ENCODE data around the gene CDC42BPG. TPM values are rescaled to one million over a fixed set of nuclear protein-coding genes. Genes with fewer than 3 reads are reported as not detected.

The CDC42BPG gene
- total and polyA plus RNA-seq, 8 donors: 6.8 to 25.9 (median 9.0) TPM

DNA sequence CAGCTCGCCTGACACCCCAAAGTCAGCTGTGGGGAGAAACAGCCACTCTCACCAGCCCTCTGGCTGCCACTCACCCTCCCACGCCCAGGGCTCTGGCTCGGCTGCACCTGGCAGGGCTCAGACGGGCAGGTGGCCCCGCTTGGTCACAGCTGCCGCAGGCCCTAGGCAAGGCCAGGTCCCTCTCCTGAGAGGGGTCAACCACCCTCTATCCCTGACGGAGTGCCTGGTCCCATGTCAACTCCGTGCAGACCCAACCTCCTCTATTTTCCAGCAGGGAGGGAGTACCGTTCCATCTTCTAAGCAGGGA is 43.3 kb downstream of the CDC42BPG start:
- no peak for ATAC-seq
- peak overlapping the region; percentile 56 to 80 for H3K27ac ChIP-seq

DNA sequence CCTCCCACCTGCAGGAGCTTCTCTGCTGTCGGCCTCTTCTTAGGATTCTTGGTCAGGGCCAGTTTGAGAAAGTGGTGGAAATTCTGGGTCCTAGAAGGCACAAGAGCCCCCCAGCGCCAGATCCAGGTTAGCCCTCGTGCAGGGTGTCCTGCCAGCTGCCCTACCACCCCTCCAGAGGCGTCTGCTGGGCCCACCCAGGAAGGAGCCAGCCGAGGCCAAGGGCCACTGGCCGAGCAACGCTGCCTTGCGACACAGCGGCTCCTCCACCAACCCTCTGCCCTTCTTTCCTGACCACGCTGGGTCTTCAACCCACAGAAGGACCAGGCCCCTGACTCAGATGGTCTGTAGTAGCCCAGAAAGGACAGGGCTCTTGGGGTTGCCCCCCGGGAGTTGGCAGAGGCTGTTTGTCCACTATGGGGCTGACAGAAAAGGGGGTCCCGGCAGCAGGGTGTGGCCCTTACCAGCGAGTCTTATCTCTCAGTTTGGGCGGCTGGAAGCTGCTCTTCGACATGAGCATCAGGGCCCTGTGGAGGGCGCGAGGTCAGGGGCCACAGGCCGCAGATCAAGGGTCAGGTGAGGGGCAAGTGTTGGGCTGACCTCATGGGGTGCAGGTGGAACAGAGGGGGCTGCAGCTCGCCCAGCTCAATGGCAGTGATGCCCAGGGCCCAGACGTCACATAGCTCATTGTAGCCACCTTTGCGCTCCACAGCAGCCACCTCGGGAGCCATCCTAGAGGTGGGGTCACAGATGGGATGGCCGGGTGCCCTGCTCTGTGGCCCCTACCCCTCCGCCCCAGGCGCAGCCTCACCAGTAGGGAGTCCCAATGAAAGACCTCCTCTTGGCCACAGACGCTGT is 43.9 kb downstream of the CDC42BPG start:
- TF ChIP-seq, protein P1, sequence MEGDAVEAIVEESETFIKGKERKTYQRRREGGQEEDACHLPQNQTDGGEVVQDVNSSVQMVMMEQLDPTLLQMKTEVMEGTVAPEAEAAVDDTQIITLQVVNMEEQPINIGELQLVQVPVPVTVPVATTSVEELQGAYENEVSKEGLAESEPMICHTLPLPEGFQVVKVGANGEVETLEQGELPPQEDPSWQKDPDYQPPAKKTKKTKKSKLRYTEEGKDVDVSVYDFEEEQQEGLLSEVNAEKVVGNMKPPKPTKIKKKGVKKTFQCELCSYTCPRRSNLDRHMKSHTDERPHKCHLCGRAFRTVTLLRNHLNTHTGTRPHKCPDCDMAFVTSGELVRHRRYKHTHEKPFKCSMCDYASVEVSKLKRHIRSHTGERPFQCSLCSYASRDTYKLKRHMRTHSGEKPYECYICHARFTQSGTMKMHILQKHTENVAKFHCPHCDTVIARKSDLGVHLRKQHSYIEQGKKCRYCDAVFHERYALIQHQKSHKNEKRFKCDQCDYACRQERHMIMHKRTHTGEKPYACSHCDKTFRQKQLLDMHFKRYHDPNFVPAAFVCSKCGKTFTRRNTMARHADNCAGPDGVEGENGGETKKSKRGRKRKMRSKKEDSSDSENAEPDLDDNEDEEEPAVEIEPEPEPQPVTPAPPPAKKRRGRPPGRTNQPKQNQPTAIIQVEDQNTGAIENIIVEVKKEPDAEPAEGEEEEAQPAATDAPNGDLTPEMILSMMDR (IDR thresholded peaks at IDR 0.05): no peak
- no peaks in the 10 kb centered on the region for H3K27me3 ChIP-seq
- peak overlapping the region; percentile 56 to 80 for H3K27ac ChIP-seq
- H3K4me1 ChIP-seq: peaks cover 8 to 49% of the 10 kb centered on the region in 2 donors
- peaks cover 0 to 42% of the 10 kb centered on the region in 2 donors for H3K36me3 ChIP-seq
- no peak overlapping the region for H3K4me3 ChIP-seq
- DNase-seq: peak in 1 of 4 donors; percentile 76
- no peaks in the 10 kb centered on the region for H3K9me3 ChIP-seq
- intact Hi-C loops (cut with DNase I): no loop called here
- ATAC-seq: no peak

More for the DNA sequence above, 43.3 kb downstream of the CDC42BPG start:
- intact Hi-C loops (cut with DNase I): no loop called here
- Histone ChIP-seq H3K9me3 (no peaks in the 10 kb centered on the region), H3K27me3 (no peaks in the 10 kb centered on the region), H3K4me3 (peak overlapping the region in 1 of 2 donors; percentile 65), H3K4me1 (peaks cover 8 to 49% of the 10 kb centered on the region in 2 donors), H3K36me3 (peaks cover 0 to 46% of the 10 kb centered on the region in 2 donors)
- peak in 1 of 4 donors; percentile 79 for DNase-seq
- TF ChIP-seq, protein P1 (IDR thresholded peaks at IDR 0.05): no peak

DNA sequence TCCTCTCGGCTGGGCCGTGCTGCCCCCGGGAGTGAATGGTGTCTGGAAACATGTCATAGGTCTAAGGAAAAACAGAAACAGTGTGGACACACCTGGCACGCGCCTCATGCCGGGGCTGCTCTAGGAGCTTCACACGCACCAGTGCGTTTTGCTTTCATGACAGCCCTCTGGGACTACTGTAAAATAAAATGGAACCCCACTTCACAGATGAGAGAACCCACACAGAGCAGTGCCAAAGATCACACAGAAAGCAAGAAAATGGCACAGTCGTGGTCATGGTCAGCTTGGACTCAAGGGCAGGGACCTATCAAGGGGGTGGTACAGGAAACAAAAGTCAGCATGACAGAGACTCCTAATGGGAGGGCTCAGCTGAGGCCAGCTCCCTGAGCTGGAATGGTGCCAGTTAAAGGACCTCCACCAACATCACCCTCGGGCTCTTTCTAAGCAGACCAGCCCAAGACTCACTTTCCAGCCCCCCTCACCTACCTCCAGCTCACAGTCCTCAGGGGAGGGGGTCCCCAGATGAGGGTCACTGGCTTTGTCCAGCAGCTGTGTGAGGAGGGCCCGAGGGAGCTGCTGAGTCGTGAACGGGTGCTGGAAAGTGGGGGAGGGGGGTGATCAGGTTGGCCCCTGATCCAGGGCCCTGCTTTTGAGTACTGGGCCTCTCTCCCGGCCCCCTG is 44.7 kb downstream of the CDC42BPG start:
- intact Hi-C loops (cut with DNase I): no loop called here
- Histone ChIP-seq H3K36me3 (peaks cover 0 to 34% of the 10 kb centered on the region in 2 donors), H3K9me3 (no peaks in the 10 kb centered on the region), H3K27me3 (no peaks in the 10 kb centered on the region), H3K27ac (peak overlapping the region in 1 of 2 donors; percentile 80), H3K4me3 (no peak overlapping the region), H3K4me1 (peaks cover 8 to 49% of the 10 kb centered on the region in 2 donors)
- peak in 1 of 4 donors; percentile 68 for DNase-seq
- ATAC-seq: no peak
- TF ChIP-seq, protein P1 (IDR thresholded peaks at IDR 0.05): no peak

DNA sequence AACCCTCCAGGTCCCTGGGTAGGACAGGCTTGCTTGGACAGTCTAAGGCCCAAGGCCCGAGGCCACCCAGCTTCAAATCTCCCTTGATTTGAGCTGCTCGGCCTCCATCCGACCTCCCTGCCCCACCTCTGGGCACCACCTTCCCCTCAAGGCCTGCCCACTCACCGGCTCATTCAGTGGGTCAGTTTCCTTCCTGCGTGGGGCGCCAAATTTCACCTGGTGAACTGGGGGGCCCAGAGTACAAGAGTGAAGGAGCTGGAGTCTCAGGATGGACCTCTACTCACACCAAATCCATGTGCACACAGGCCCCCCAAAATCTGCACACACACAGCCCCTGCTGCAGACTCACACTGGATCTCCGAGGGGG is 45.2 kb downstream of the CDC42BPG start:
- peak overlapping the region in 1 of 2 donors; percentile 80 for H3K27ac ChIP-seq
- TF ChIP-seq, protein P1 (IDR thresholded peaks at IDR 0.05): no peak
- H3K4me3 ChIP-seq: no peak overlapping the region
- no peak for DNase-seq
- peaks cover 6 to 44% of the 10 kb centered on the region in 2 donors for H3K4me1 ChIP-seq
- intact Hi-C loops (cut with DNase I): no loop called here
- no peaks in the 10 kb centered on the region for H3K27me3 ChIP-seq
- H3K36me3 ChIP-seq: peaks cover 0 to 30% of the 10 kb centered on the region in 2 donors
- no peaks in the 10 kb centered on the region for H3K9me3 ChIP-seq
- ATAC-seq: no peak
